ENCODE results near the gene GIPC1. TPM values are rescaled to one million over a fixed set of nuclear protein-coding genes. Genes with fewer than 3 reads are reported as not detected.
"Not testable (repeated sequence)": the region's sequence is repeated elsewhere in the genome, so short reads cannot be mapped to it uniquely, and the experiment has no call there.

GIPC1 gene, protein sequence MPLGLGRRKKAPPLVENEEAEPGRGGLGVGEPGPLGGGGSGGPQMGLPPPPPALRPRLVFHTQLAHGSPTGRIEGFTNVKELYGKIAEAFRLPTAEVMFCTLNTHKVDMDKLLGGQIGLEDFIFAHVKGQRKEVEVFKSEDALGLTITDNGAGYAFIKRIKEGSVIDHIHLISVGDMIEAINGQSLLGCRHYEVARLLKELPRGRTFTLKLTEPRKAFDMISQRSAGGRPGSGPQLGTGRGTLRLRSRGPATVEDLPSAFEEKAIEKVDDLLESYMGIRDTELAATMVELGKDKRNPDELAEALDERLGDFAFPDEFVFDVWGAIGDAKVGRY
- total RNA-seq (10 to 100 TPM; 19.9 to 23.0 TPM), polyA plus RNA-seq (10 to 100 TPM; 32.2 to 35.0 (median 33.5) TPM), total RNA-seq (13.3 to 32.5 (median 24.4) reads per million in 6 experiments)

DNA sequence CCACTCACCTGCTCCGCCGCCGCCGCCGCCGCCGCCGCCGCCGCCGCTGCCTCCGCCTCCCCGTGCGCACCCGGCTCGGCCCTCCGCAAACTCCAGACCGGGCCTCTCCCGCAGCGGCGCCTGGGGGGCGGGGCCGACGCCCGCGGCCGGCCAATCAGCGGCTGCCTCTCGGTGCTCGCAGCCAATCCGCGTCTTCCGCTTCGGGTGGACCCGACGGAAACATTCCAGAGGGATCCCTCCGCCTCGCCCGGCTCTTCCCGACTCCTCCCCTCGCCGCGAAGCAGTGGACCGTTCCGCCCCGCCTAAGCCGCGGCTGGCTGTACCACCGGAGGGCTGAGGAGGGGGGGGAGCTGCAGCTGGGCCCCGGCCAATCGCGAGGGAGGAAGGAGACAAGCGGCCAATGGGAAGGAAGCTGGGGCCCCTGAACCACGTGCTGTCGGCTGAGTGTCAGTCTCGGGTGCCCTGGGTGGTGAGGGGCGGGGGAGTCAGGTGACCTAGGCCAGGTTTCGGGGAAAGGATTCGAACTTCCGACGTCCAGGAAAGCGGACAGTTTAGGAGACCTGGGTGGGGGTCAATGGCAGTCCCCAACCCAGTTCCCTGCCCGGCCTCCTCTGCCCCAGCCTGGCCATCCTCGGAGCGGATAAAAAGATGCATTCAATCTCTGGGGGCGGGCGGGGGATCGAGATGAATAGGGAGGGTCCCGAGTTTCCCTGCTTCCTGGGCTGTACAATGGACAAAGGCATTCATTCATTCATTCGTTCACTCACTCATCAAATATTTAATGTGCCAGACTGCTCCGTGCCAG lies at the start of gene GIPC1:
Gene GIPC1, minus strand, starts transcription at position 99 of the 805 bp plus-strand sequence. CDS start 13,151 bp downstream, outside the sequence.
- peak within 1 kb of the TSS; percentile 57 to 91 (median 88) for H3K27ac Mint-ChIP-seq
- peak within 1 kb of the TSS; percentile 78 to 91 (median 86) for H3K4me3 Mint-ChIP-seq
- H3K9me3 Mint-ChIP-seq: no peaks in the 10 kb centered on the region
- H3K27me3 Mint-ChIP-seq: no peaks in the 10 kb centered on the region
- H3K4me1 Mint-ChIP-seq: peaks cover 13 to 34% (median 25%) of the 10 kb centered on the region in 4 donors
- ATAC-seq: peak; percentile 91 to 92
- POLR2A ChIA-PET: interaction anchor here (0.6 to 5.5 kb wide), 14 partner anchors 9 to 379 kb away, joined by 3 to 89 read pairs (median 6); partner anchors contain the start of genes ASF1B, DNAJB1, NDUFB7 and PRKACA
- DNase-seq: peak; percentile 66 to 94 (median 81)
- H3K36me3 Mint-ChIP-seq: peaks cover 0 to 15% (median 0%) of the 10 kb centered on the region in 3 donors

DNA sequence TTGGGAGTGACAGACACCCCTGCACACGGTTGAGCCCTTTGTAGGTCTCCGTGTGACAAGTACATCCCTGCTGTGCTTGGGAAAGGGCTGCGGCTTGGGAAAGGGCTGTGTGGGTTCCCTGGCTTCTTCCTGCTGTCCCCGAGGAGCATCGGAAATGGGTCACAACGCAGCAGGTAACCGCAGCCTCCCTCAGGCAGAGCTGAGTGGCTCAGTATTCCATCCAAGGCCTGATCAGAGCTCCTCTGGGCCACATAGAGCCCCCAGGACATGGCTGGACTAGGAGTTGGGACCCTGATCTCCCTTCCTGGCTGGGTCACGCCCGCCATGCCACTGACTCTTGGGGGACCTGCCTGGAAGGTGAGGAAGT lies 49.8 kb upstream of the GIPC1 start:
- Mint-ChIP-seq H3K4me1 (peaks cover 13 to 55% (median 34%) of the 10 kb centered on the region in 4 donors), H3K9me3 (no peaks in the 10 kb centered on the region), H3K27me3 (no peaks in the 10 kb centered on the region), H3K4me3 (no peak overlapping the region), H3K27ac (peak overlapping the region in 4 of 10 donors; percentile 20 to 53 (median 34)), H3K36me3 (peaks cover 0 to 49% (median 7%) of the 10 kb centered on the region in 3 donors)
- POLR2A ChIA-PET: interaction anchor here (0.6 to 3.4 kb wide), 3 partner anchors 13 to 423 kb away, joined by 3 to 13 read pairs (median 4); partner anchors contain the start of gene DNAJB1
- no peak for ATAC-seq
- DNase-seq: no peak

DNA sequence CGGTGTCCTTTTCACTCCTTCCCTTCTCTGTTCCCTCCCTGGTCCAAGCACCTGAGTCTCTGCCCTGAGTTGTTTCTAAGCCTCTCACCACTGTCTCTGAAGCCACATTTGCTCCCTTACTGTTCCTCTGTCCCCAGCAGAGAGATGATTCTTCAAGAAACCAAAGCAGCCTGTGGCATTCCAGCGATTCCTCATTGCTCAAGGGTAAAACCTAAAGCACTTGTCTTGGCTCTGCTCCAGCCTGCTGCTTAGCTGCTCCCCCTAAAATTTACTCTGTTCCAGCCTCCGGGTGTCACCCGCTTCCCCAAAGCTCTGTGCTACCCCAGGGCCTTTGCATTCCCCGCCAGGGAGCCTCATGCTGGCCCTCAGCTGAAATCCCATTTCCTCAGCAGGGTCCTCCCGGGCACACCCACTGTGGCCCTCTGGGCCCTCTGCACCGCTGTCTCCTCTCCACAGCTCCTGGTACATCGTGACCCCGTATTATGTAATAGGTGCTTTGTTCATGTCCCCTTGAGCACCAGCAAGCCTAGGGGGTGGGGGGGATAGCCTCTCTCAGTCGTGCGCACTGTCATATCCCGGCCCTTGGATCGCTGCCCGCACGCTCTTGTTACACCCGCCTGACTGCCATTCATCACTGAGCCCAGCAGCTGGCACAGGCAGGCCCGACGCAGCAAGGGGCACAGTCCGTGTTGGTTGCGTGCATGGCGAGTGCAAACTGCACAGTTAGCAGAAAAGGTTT lies 49.2 kb upstream of the GIPC1 start:
- Mint-ChIP-seq H3K4me3 (peak overlapping the region in 2 of 10 donors; percentile 15 to 37), H3K27me3 (no peaks in the 10 kb centered on the region), H3K27ac (peak overlapping the region in 6 of 10 donors; percentile 60 to 86 (median 70)), H3K4me1 (peaks cover 11 to 54% (median 31%) of the 10 kb centered on the region in 4 donors), H3K9me3 (no peaks in the 10 kb centered on the region), H3K36me3 (peaks cover 0 to 48% (median 7%) of the 10 kb centered on the region in 3 donors)
- ATAC-seq: no peak
- POLR2A ChIA-PET: interaction anchor here (0.6 to 3.4 kb wide), 5 partner anchors 12 to 422 kb away, joined by 3 to 13 read pairs (median 4); partner anchors contain the start of gene DNAJB1
- DNase-seq: no peak

DNA sequence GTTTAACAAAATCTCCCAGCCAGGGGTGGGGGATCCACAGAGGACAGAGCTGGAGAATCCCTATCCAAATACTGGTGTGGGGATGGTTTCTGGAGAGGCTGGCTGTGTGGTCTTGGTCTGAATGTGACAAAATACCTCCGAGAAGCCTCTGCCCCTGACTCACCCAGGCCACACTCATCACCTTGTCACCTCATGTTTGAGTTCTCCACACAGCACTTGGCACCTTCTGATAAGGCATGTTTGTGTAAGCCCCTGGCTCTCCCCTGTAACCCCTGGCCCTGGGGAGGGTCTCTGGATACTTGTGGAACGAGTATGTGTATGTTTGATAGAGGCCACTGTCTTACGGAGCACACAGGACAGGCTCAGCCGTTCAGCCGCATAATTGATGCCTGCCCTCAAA lies 48.1 kb upstream of the GIPC1 start:
- Mint-ChIP-seq H3K27ac (peak overlapping the region in 4 of 10 donors; percentile 13 to 86 (median 42)), H3K9me3 (no peaks in the 10 kb centered on the region), H3K4me3 (no peak overlapping the region), H3K27me3 (no peaks in the 10 kb centered on the region), H3K36me3 (peaks cover 0 to 47% (median 7%) of the 10 kb centered on the region in 3 donors), H3K4me1 (peaks cover 14 to 57% (median 34%) of the 10 kb centered on the region in 4 donors)
- POLR2A ChIA-PET: interaction anchor here (0.9 to 3.4 kb wide), 3 partner anchors 9 to 26 kb away, joined by 3 to 13 read pairs (median 5); partner anchors contain the start of gene DNAJB1
- DNase-seq (no peak), ATAC-seq (no peak)

DNA sequence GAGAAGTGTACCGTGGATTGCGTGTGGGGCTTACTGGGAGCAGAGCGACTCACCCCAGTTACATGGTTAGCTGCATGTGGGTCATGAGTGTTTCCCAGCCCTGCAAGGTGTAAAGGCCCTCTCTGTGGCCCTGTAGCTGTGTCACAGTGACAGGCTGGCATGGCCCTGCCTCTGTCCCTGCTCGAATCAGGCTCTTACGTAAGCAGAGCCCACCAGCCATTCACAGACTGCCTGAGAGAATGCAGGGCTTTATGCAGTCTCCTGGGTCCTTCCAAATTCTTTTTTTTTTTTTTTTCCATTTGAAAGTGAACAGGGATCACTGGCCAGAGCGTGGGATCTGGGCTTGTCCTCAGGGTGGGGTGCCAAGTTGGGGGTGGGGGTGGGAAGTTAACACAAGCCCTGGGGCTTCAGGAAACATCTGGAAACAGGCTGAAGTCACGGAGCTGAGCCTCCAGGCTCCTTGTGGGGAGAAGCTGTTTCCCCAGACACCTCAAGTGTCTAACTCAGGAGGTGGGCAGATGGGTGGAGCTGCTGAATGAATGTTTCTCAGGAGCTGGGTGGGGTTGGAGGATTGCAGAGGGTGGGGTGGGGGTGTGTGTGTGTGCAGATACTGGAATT lies 46.9 kb upstream of the GIPC1 start:
- Mint-ChIP-seq H3K4me3 (no peak overlapping the region), H3K9me3 (no peaks in the 10 kb centered on the region), H3K27ac (peak overlapping the region in 2 of 10 donors; percentile 25 to 66), H3K27me3 (no peaks in the 10 kb centered on the region), H3K4me1 (peaks cover 16 to 64% (median 37%) of the 10 kb centered on the region in 4 donors), H3K36me3 (peaks cover 0 to 40% (median 0%) of the 10 kb centered on the region in 3 donors)
- ATAC-seq (no peak), DNase-seq (no peak)
- POLR2A ChIA-PET: interaction anchor here (0.5 to 1.2 kb wide), 4 partner anchors 25 to 832 kb away, joined by 3 to 6 read pairs (median 4); no protein-coding TSS in a partner anchor

DNA sequence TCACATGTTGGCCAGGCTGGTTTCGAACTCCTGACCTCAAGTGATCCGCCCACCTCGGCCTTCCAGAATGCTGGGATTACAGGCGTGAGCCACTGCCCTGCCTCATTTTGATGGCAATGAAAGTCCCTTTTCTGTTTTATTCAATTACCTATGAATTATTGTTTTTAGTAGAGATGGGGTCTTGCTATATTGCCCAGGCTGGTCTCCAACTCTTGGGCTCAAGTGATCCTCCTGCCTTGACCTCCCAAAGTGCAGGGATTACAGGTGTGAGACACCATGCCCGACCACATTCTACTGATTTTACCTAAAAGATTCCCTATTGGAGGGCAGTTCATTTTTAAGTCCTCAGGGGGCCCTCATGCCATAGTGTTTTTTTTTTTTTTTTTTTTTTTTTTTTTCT lies 46.1 kb upstream of the GIPC1 start:
- Mint-ChIP-seq H3K4me1 (peaks cover 16 to 72% (median 44%) of the 10 kb centered on the region in 4 donors), H3K27ac (peak overlapping the region in 4 of 10 donors; percentile 33 to 76 (median 55)), H3K36me3 (peaks cover 0 to 38% (median 0%) of the 10 kb centered on the region in 3 donors)
- not testable (repeated sequence) for H3K27me3 Mint-ChIP-seq, H3K4me3 Mint-ChIP-seq, ATAC-seq, DNase-seq, H3K9me3 Mint-ChIP-seq
- POLR2A ChIA-PET: interaction anchor here (0.6 kb wide), 1 partner anchor 831 kb away, joined by 3 read pairs; no protein-coding TSS in a partner anchor

DNA sequence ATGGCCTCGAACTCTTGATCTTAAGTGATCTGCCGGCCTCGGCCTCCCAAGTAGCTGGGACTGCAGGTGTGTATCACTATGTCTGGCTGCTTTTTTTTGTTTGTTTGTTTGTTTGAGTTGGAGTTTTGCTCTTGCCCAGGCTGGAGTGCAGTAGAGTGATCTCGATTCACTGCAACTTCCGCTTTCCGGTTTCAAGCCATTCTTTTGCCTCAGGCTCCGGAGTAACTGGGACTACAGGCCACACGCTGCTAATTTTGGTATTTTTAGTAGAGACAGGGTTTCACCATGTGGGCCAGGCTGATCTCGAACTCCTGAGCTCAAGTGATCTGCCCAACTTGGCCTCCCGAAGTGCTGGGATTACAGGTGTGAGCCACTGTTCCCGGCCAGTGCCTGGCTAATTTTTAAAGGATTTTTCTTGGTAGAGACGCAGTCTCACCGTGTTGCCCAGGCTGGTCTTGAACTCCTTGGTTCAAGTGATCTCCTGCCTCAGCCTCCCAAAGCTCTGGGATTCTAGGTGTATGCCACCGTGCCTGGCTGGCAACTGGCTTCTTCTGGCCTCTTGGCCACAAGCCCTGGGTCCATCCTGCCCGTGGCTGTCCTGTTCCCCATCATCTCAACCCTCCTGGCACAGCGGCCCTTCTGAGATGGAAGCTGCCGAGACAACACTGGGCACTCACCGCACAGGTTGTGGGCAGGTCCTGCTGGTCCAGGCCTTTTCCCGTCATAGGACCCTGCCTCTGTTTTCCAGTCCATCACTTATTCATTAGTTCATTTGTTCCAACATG lies 45.0 kb upstream of the GIPC1 start:
- POLR2A ChIA-PET: interaction anchor here (1.7 kb wide), 1 partner anchor 10 kb away, joined by 4 read pairs; no protein-coding TSS in a partner anchor
- ATAC-seq (no peak), DNase-seq (no peak)
- peaks cover 16 to 75% (median 48%) of the 10 kb centered on the region in 4 donors for H3K4me1 Mint-ChIP-seq
- H3K9me3 Mint-ChIP-seq: no peaks in the 10 kb centered on the region
- H3K27me3 Mint-ChIP-seq: no peaks in the 10 kb centered on the region
- H3K27ac Mint-ChIP-seq: peak overlapping the region in 7 of 10 donors; percentile 11 to 85 (median 57)
- H3K4me3 Mint-ChIP-seq: peak overlapping the region in 1 of 10 donors; percentile 60
- peaks cover 0 to 29% (median 0%) of the 10 kb centered on the region in 3 donors for H3K36me3 Mint-ChIP-seq

DNA sequence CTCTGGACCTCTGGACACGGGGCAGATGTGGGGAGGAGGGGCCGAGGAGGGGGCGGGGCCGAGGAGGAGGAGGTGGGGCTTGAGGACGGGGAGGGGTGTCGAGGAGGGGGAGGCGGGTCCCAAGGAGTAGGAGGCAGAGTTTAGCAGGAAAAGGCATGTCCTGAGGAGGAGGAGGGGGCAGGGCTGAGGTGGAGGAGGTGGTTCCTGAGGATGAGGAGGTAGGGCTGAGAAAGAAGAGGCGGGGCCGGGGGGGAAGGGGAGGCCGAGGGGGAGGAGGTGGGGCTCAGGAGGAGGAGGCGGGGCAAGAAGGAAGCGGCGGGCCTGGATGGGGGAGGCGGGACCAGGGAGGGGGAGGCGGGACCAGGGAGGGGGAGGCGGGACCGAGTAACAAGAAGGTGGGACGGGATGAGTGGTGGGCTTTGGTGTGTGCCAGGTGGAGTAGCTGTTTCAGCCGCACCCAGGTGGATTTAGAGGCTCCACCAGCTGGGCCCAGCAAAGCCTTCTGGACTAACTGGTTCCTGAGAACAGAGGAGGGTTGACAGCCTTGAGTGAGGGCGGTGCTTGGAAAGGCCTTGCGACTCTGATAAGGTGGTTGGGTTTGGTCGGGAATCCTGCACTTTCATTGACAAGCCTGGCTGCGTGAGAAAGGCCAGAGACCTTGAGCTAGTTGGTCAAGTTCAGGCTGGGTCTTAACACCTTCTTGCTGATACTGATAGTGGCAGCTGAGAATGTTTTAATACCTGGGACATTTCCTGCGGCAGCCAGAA lies 41.2 kb upstream of the GIPC1 start:
- Mint-ChIP-seq H3K4me3 (peak overlapping the region in 3 of 10 donors; percentile 2 to 38 (median 22)), H3K4me1 (peaks cover 11 to 76% (median 42%) of the 10 kb centered on the region in 4 donors), H3K27ac (peak overlapping the region in 8 of 10 donors; percentile 15 to 88 (median 66)), H3K36me3 (peaks cover 0 to 35% (median 0%) of the 10 kb centered on the region in 3 donors), H3K9me3 (no peaks in the 10 kb centered on the region), H3K27me3 (no peaks in the 10 kb centered on the region)
- POLR2A ChIA-PET: interaction anchor here (0.6 to 11.9 kb wide), 8 partner anchors 10 to 407 kb away, joined by 3 to 207 read pairs (median 5); partner anchors contain the start of gene DNAJB1
- ATAC-seq (peak; percentile 43 to 59), DNase-seq (peak in 6 of 10 donors; percentile 34 to 69 (median 42))

DNA sequence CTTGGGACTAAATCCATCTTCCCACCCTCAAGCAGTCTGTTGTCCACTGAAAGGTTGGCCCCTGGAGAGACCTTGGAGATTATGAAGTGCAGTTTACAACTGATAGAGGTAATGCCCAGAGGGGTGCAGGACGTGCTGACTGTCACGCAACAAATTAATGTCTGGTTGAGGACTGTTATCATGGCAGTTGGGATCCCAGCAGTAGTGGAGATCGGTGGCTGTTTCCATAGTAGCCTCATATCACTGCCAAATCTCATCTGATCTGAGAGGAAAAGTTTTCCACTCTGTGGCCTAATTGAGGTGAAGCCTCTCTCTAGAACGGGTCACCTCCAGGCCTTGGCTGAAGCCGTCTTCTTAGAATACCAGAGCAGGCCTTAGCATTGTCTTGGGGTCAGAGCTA lies 37.5 kb upstream of the GIPC1 start:
- H3K27me3 Mint-ChIP-seq: peaks cover 0 to 2% (median 0%) of the 10 kb centered on the region in 5 donors
- peaks cover 10 to 72% (median 48%) of the 10 kb centered on the region in 4 donors for H3K4me1 Mint-ChIP-seq
- peak overlapping the region in 7 of 10 donors; percentile 5 to 57 (median 43) for H3K4me3 Mint-ChIP-seq
- H3K27ac Mint-ChIP-seq: peak overlapping the region in 6 of 10 donors; percentile 49 to 87 (median 64)
- H3K9me3 Mint-ChIP-seq: no peaks in the 10 kb centered on the region
- ATAC-seq: no peak
- peaks cover 0 to 26% (median 0%) of the 10 kb centered on the region in 3 donors for H3K36me3 Mint-ChIP-seq
- POLR2A ChIA-PET: interaction anchor here (0.7 to 11.9 kb wide), 3 partner anchors 14 to 32 kb away, joined by 4 to 207 read pairs (median 6); partner anchors contain the start of gene DNAJB1
- DNase-seq: no peak

DNA sequence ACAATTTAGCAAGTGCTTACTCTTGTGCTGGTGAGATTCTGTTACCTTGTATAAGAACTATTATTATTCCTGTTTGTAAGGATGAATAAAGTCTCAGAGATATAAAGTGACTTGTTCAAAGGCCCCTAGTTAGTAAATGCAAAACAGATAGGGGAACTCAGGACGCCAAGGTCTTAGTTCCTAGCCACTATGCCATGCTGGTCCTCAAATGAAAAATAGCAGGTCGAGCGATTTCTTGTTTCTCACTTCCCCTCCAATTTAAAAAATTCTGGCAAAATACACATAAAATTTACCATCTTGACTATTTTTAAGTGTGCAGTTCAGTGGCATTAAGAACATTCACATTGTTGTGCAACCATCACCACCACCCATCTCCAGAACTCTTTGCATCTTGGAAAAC lies 34.6 kb upstream of the GIPC1 start:
- peak overlapping the region; percentile 71 to 99 (median 94) for H3K4me3 Mint-ChIP-seq
- H3K9me3 Mint-ChIP-seq: no peaks in the 10 kb centered on the region
- peaks cover 0 to 26% (median 0%) of the 10 kb centered on the region in 3 donors for H3K36me3 Mint-ChIP-seq
- POLR2A ChIA-PET: interaction anchor here (0.6 to 11.9 kb wide), 8 partner anchors 10 to 123 kb away, joined by 3 to 207 read pairs (median 8); partner anchors contain the start of genes DNAJB1 and GIPC1
- H3K27me3 Mint-ChIP-seq: peaks cover 0 to 2% (median 0%) of the 10 kb centered on the region in 5 donors
- peak overlapping the region; percentile 79 to 100 (median 98) for H3K27ac Mint-ChIP-seq
- DNase-seq (no peak), ATAC-seq (no peak)
- H3K4me1 Mint-ChIP-seq: peaks cover 10 to 67% (median 38%) of the 10 kb centered on the region in 4 donors

Measured in naive thymus-derived CD8-positive, alpha-beta T cell (primary cell).